Stimulated activated naive CD8-positive, alpha-beta T cell treated with anti-CD3 and anti-CD28 coated beads, Interleukin-15, Interleukin-2, amounts not matched to agents 100 ng/mL and 50 ng/mL, for 24 hours (primary cell): ENCODE measurements around the gene CYP27B1.

Source experiments
- H3K27ac Mint-ChIP-seq: one replicate; pipeline ENCODE4 v1.8.0; 2021; ENCODE audit warnings: mild to moderate bottlenecking, mixed read lengths
- H3K27me3 Mint-ChIP-seq: one replicate; pipeline ENCODE4 v1.8.0; 2021; ENCODE audit warnings: mixed read lengths
- H3K36me3 Mint-ChIP-seq: one replicate; pipeline ENCODE4 v1.8.0; 2021; ENCODE audit warnings: low read depth, mixed read lengths
- H3K4me1 Mint-ChIP-seq: one replicate; pipeline ENCODE4 v1.8.0; 2021; ENCODE audit warnings: low read depth, mixed read lengths
- H3K4me3 Mint-ChIP-seq: one replicate; pipeline ENCODE4 v1.8.0; 2021; ENCODE audit warnings: mild to moderate bottlenecking, mixed read lengths
- H3K9me3 Mint-ChIP-seq: one replicate; pipeline ENCODE4 v1.8.0; 2021; ENCODE audit warnings: mixed read lengths

CYP27B1 gene

GRCh38 chr12:57731411-57732080 is 35.3 kb downstream of the CYP27B1 start:
- Mint-ChIP-seq H3K27me3 (no peaks in the 10 kb centered on the region), H3K27ac (no peak overlapping the region), H3K4me1 (peaks cover 10% of the 10 kb centered on the region), H3K4me3 (no peak overlapping the region), H3K9me3 (no peaks in the 10 kb centered on the region), H3K36me3 (peaks cover 62% of the 10 kb centered on the region)

GRCh38 chr12:57730336-57731067 is 36.4 kb downstream of the CYP27B1 start:
- Mint-ChIP-seq H3K4me1 (peaks cover 6% of the 10 kb centered on the region), H3K9me3 (no peaks in the 10 kb centered on the region), H3K36me3 (peaks cover 63% of the 10 kb centered on the region), H3K4me3 (no peak overlapping the region), H3K27ac (no peak overlapping the region), H3K27me3 (no peaks in the 10 kb centered on the region)

- H3K9me3 Mint-ChIP-seq: no peaks in the 10 kb centered on the region
- peaks cover 54% of the 10 kb centered on the region for H3K36me3 Mint-ChIP-seq
- no peak overlapping the region for H3K4me3 Mint-ChIP-seq
- H3K27me3 Mint-ChIP-seq: no peaks in the 10 kb centered on the region
- no peak overlapping the region for H3K27ac Mint-ChIP-seq
- peaks cover 4% of the 10 kb centered on the region for H3K4me1 Mint-ChIP-seq
Measured at GRCh38 chr12:57729321-57729844, 37.5 kb downstream of the CYP27B1 start.

GRCh38 chr12:57727758-57728395 is 39.0 kb downstream of the CYP27B1 start:
- H3K36me3 Mint-ChIP-seq: peaks cover 40% of the 10 kb centered on the region
- H3K27me3 Mint-ChIP-seq: no peaks in the 10 kb centered on the region
- H3K9me3 Mint-ChIP-seq: no peaks in the 10 kb centered on the region
- no peak overlapping the region for H3K4me3 Mint-ChIP-seq
- H3K27ac Mint-ChIP-seq: no peak overlapping the region
- peaks cover 4% of the 10 kb centered on the region for H3K4me1 Mint-ChIP-seq

- Mint-ChIP-seq H3K9me3 (no peaks in the 10 kb centered on the region), H3K27ac (no peak overlapping the region), H3K4me1 (peaks cover 4% of the 10 kb centered on the region), H3K4me3 (no peak overlapping the region), H3K36me3 (peaks cover 34% of the 10 kb centered on the region), H3K27me3 (no peaks in the 10 kb centered on the region)
Measured at GRCh38 chr12:57726884-57727757, 39.8 kb downstream of the CYP27B1 start.

GRCh38 chr12:57726151-57726883 is 40.6 kb downstream of the CYP27B1 start:
- Mint-ChIP-seq H3K27me3 (no peaks in the 10 kb centered on the region), H3K4me3 (no peak overlapping the region), H3K4me1 (peaks cover 4% of the 10 kb centered on the region), H3K36me3 (peaks cover 36% of the 10 kb centered on the region), H3K9me3 (no peaks in the 10 kb centered on the region), H3K27ac (no peak overlapping the region)

GRCh38 chr12:57725851-57726150 is 41.1 kb downstream of the CYP27B1 start:
- Mint-ChIP-seq H3K4me3 (no peak overlapping the region), H3K36me3 (peaks cover 34% of the 10 kb centered on the region), H3K4me1 (peaks cover 4% of the 10 kb centered on the region), H3K27ac (no peak overlapping the region), H3K27me3 (no peaks in the 10 kb centered on the region), H3K9me3 (no peaks in the 10 kb centered on the region)

- Mint-ChIP-seq H3K4me1 (peaks cover 4% of the 10 kb centered on the region), H3K9me3 (no peaks in the 10 kb centered on the region), H3K4me3 (no peak overlapping the region), H3K36me3 (peaks cover 27% of the 10 kb centered on the region), H3K27me3 (no peaks in the 10 kb centered on the region), H3K27ac (no peak overlapping the region)
Measured at GRCh38 chr12:57724936-57725740, 41.7 kb downstream of the CYP27B1 start.

GRCh38 chr12:57724003-57724935 is 42.6 kb downstream of the CYP27B1 start:
- Mint-ChIP-seq H3K27me3 (no peaks in the 10 kb centered on the region), H3K9me3 (no peaks in the 10 kb centered on the region), H3K4me3 (no peak overlapping the region), H3K4me1 (peaks cover 4% of the 10 kb centered on the region), H3K27ac (no peak overlapping the region), H3K36me3 (peaks cover 27% of the 10 kb centered on the region)

GRCh38 chr12:57723630-57723962 is 43.3 kb downstream of the CYP27B1 start:
- Mint-ChIP-seq H3K36me3 (peaks cover 31% of the 10 kb centered on the region), H3K9me3 (no peaks in the 10 kb centered on the region), H3K4me1 (peaks cover 4% of the 10 kb centered on the region), H3K27ac (no peak overlapping the region), H3K4me3 (no peak overlapping the region), H3K27me3 (no peaks in the 10 kb centered on the region)

- Mint-ChIP-seq H3K4me3 (no peak overlapping the region), H3K27me3 (no peaks in the 10 kb centered on the region), H3K4me1 (peaks cover 4% of the 10 kb centered on the region), H3K9me3 (no peaks in the 10 kb centered on the region), H3K36me3 (peaks cover 29% of the 10 kb centered on the region), H3K27ac (no peak overlapping the region)
Measured at GRCh38 chr12:57722716-57723629, 43.9 kb downstream of the CYP27B1 start.
